Measurements from ENCODE around the gene SMYD2.
"Not testable (repeated sequence)": the region's sequence is repeated elsewhere in the genome, so short reads cannot be mapped to it uniquely, and the experiment has no call there.

SMYD2 gene

GRCh38 chr1:214271995-214272731, 8.8 kb upstream of the SMYD2 start:
- DNase-seq = no peak

- no peak for DNase-seq
Observed at GRCh38 chr1:214272964-214273533, 7.9 kb upstream of the SMYD2 start.

GRCh38 chr1:214275700-214276099, 5.3 kb upstream of the SMYD2 start:
- not testable (repeated sequence) for DNase-seq

DNA sequence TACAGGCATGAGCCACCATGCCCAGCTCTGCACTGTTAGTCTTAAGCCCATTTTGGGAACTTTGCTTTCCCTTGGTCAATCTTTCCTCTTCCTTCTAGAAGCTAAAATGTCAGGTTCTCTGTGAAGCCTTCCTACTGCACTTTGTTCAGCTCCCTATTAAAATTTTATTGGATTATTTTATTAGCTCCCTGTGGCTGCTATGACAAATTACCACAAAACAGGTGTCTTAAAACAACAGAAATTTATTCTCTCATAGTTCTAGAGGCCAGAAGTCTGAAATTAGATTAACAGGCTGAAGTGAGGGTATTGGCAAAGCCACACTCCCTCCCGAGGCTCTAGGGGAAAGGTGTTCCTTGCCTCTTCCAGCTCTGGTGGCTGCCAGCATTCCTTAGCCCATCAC, 4.2 kb upstream of the SMYD2 start:
- DNase-seq = no peak

DNA sequence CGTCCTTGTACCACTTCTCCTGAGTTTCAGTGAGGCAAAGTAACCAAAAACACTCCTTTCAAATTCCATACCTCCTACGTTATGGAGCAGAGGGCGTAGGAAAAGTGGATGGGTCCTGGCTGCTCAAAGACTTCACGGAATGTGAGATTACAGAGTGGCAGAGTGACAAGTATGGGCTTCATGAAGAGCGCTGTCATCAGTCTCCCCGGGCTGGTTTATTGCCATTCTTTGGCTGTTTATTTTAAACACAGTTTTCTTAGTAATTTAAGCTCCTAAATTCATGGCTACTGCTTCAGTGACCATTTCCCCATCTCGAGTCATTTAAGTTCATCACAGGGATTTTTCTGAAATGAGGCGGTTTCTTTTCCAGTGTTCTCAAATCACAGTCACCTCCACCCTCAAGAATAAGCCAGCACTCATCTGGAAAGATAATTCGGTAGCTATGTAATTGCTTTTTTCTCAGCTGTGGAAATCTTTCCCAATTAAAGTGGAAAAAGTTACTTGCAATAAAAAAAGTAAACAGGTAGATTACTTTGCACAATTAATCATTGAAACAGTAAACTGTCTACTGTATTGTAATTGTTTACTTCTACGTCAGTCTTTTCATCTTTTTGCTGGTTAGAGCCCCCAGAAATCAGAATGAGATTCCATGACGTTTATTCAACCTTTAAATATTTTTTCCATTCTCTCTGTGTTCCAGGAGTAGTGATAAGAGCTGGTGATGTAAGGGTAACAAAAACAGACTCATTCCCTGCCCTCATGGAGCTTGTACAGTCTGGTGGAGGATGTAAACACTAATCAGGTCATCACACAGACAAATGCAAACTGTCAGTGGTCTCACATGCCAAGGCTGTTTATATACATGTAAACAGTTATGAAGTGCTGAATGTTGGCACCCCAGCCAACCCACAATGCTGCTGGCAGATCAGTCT, 3.0 kb upstream of the SMYD2 start:
- no peak for DNase-seq

DNA sequence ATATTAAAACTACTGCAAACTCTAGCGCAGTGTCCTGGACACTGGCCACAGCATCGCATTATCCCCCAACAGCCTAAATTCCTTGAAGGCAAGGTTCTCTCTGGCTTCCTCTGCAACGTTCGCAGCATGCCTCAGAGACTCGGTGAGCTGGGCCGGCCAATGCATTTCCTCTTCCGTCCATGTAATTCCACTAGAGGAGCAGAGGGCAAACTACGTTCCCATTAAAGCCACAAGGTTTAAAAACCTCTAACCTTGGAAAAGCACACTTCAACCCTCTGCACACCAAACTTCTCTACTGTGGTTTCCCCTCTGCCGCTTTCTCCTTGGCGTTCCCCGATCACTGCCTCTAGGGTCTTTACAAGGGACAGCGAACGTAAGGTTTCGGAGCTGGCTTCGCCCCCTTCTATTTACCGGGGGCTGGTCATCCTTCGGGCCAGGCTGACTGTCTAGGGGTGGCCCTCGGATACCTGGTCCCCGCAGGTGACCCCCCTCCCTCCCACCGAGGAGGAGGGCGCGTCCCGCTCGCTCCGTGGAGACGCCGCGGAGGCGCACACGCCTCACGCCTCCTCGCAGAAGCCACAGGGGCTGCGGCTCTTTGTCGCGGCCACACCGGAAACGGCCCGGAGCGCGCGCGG, 456 bp upstream of the SMYD2 start:
- no peak for DNase-seq

DNA sequence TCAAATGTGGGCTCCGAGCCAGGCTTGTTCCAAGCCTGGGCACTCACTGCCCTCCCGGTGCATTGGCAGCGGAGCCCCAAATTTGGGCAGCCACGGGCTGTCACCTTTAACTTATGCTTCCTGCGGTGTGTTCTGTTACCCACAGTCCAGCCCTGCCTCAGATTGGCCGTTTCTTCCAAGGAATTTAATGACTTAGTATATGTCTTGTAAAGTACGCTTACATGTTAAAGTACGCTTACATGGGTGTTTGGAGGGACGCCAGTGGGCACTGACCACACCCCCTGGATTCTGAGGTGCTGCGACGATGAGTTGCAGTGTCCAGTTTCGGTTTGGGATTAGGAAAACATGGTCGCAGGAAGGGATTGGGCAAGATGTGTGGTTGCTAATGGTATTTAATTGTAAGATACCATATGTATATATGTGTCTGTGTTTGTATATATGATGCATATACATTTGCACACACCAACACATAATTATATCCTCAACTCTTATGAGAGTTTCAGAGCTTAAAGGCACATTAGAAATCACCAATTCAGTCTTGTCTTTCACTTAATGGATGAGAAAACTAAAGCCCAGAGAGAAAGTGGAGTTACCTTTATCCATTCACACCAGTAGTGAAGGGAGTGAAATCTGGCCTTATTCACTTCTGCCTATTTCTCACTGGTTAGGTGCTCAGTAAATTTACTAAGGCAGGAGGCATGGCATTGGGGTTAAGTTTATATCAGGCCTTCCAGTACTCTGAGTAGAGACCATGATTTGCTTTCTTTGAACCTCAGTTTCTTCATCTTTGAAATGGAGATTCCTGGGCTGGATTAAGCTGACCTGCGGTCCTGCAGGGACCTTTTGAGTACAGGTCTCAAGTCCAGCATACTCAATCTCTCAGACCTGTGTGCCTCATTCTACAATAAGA, 1.0 kb downstream of the SMYD2 start:
- no peak for DNase-seq

GRCh38 chr1:214282630-214283242, 1.8 kb downstream of the SMYD2 start:
- DNase-seq = no peak

- DNase-seq = no peak
Observed at GRCh38 chr1:214285610-214286440, 4.9 kb downstream of the SMYD2 start.

- DNase-seq = no peak
Observed at GRCh38 chr1:214287884-214288283, 6.9 kb downstream of the SMYD2 start.

GRCh38 chr1:214289574-214290272, 8.8 kb downstream of the SMYD2 start:
- no peak for DNase-seq

GRCh38 chr1:214290424-214291037, 9.6 kb downstream of the SMYD2 start:
- no peak for DNase-seq

- no peak for DNase-seq
Observed at GRCh38 chr1:214292322-214292721, 11.4 kb downstream of the SMYD2 start.

DNA sequence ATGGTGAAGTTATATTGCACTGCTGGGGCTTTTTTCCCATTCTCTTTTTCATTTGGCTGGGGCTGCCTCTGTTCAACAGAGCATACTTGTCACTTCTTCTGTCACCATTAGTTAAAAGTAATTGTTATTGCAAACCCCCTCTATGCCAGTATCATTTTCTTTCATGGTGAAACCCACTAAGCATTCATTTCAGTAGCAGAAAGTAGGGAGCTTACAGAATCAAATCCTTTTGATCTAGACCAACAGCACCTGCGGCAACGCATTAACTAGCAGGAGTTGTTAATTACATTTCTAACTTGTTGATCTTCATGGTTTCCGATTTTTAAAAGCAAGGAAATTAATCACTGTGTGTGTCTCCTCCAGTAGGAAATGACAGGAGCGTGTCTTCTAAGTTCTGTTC, 15.0 kb downstream of the SMYD2 start:
- DNase-seq = no peak

DNA sequence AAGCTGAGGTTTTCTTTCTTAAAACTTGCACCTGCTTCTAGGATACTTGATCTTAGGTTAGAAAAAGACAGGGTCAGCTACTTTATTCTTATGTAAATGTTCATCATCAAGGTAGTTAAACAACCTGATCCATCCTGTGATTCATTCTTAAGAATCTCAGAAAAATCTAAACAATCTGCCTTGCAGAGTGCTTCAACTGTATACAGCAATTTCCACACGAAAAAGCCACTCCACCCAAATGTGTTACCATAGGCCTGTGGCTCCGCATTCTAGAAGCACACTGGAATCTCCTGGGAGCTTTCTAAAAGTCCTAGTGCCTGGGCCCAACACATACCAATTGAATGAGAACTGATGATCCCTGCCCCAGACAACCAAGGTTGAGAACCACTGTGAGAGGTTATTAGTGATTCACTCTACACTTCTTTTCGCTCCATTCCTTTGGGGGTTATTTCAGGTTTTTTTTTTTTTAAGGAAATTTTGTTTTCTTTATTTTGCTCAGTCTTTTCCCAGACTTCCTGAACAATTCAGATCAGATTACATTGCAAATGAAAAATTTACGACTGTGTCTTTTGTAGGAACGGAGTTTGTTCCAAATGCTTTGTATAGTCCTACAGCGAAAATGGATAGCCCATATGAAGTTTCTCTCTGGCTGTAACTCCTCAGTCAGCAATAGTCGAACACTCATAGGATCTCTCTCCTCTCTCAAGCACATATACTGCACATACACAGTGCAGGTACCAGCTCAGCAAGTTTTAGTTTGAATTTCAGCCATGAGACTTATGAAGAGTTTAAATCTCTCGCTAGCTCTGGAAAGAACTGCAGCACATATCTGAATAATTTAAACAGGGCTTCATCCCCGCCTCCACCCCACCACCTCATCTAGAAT, 16.1 kb downstream of the SMYD2 start:
- no peak for DNase-seq

DNA sequence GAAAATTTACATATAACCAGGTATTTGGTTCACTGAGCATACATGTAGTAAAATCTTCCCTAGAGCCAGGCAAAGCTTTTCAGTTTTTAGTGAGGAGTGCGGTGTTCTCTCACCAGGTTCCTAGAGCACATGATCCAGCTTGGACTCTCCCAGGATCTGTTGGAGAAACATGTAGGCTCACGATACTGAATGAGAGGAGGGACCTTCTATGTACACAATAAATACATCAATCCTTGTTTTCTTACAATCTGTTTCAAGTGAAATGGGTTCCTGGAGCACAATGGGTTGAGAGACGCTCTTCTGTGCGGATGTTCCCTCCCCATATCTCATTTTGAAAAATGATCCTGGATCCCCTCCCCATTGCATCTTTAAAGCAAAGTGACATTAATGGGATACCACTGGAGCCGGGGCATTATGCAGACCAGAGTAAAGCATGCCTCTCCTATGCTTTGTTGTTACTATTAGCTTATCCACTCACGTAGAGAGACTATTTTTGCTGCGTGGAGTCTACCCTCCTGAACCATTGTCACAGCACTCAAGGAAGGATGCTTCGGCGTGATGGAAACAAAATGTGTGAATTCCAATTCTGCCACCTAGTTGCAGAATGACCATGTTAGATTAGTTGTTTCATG, 19.3 kb downstream of the SMYD2 start:
- no peak for DNase-seq

GRCh38 chr1:214301526-214301925, 20.6 kb downstream of the SMYD2 start:
- DNase-seq = no peak

Measured in NCI-H2081 treated with DMSO at 0.1 percent for 48 hours (cell line).